GM23338 (cell line): ENCODE measurements around the gene FCRL5.

Source experiments
- CREB1 ChIP-seq: fragments of 250-450 bp; sonication (Bioruptor Pico); IDR thresholded peaks from 2 replicates; pipeline ENCODE4 v1.5.0; 2020; ENCODE audit warnings: low read depth, mild to moderate bottlenecking, moderate library complexity
- CTCF ChIP-seq, 2 experiments: fragments of 200-600 bp in 1 of 2; sonication (generic) in 1 of 2; conservative IDR thresholded peaks; 2 replicates each; pipeline versions ENCODE4 v1.5.1 to v1.6.1; 2016 to 2017; ENCODE audit warnings: antibody characterized with exemption in 2 of 2, low read depth in 2 of 2, mild to moderate bottlenecking in 2 of 2, moderate library complexity in 1 of 2
- EZH2 ChIP-seq: fragments of 200-600 bp; sonication (generic); IDR thresholded peaks from one replicate; pipeline ENCODE4 v1.8.0; 2017; ENCODE audit warnings: antibody characterized with exemption, mild to moderate bottlenecking, low read depth; ENCODE audit not compliant: unreplicated experiment
- POLR2AphosphoS5 ChIP-seq: IDR thresholded peaks from 2 replicates; pipeline ENCODE4 v1.6.1; 2016; ENCODE audit warnings: antibody characterized with exemption, low read depth

GRCh38 chr1:157580179-157580827 is 28.0 kb upstream of the FCRL5 start:
- TF ChIP-seq CTCF (conservative IDR thresholded peaks at IDR 0.05; ENCODE audit: low read depth in 2 of 2), result peak; percentile 88 to 89
- no peak for TF ChIP-seq POLR2AphosphoS5
- TF ChIP-seq CREB1 (CRISPR knock-in tag), result no peak
- TF ChIP-seq EZH2, result no peak
